GM18520 (cell line): Measurements from ENCODE around the gene FBN2.

Source experiments
- ATAC-seq: cut with Tn5 transposase; IDR thresholded peaks from one replicate; pipeline ENCODE4 v1.9.1; 2021; ENCODE audit not compliant: unreplicated experiment

The FBN2 gene

DNA sequence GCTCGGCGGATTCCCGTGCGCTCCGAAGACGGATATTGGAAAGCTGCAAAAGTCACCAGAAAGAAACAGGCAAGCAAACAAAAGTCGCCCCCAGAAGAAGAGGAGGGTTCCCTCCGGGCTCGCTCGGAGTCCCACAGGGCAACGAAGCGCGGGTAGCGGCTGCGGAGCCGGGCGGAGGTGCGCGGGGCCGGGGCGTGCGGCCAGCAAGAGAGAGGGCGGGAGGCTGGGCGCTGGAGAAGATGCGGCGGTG lies at the start of gene FBN2:
FBN2 (minus strand) TSS at position 246 of the 250 bp plus-strand sequence. CDS start 642 bp downstream, outside the sequence.
- no peak for ATAC-seq

- ATAC-seq, result no peak
Measured at GRCh38 chr5:128587275-128587674, 49.2 kb upstream of the FBN2 start.

DNA sequence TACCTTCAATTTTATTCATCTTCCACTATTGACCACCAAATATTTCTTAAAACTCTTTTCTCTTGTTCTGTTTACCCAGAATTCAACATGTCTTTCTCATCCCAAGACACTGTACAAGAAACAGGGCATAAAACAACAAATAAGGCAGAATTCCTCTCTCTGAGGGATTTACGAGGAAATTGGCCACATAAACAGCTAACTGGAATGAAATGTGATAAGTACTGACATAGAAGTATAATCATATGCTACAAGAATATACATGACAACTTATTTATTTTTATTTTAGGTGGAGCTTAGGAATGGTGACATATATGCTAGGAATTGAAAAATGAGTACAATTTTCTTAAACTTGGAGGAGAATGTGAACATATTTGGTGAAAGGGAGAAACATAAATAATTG lies 48.8 kb upstream of the FBN2 start:
- no peak for ATAC-seq

GRCh38 chr5:128579639-128580038 lies 41.6 kb upstream of the FBN2 start:
- no peak for ATAC-seq

- ATAC-seq, result no peak
Measured at GRCh38 chr5:128579093-128579492, 41.0 kb upstream of the FBN2 start.

DNA sequence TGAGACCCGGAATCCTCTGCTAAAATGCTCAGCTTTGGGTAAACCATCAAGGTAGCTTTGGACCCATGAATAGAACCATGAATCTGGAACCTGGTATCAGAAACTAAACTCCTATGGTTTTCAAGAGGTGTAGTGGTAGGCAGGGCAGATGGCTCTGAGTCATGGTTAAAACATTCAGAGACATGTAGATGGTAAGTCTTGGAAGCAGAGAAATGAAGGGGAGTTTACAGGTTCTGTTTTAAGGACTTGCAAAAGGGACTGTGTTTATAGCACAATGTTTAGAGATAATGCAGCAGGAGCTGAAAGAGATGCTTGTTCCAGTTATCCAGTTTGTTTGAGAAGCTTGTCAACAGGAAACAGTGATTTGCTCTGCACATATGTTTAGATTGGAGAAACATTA lies 36.0 kb upstream of the FBN2 start:
- ATAC-seq, result no peak

GRCh38 chr5:128572930-128573319 lies 34.9 kb upstream of the FBN2 start:
- ATAC-seq, result no peak

GRCh38 chr5:128572051-128572929 lies 34.2 kb upstream of the FBN2 start:
- no peak for ATAC-seq

DNA sequence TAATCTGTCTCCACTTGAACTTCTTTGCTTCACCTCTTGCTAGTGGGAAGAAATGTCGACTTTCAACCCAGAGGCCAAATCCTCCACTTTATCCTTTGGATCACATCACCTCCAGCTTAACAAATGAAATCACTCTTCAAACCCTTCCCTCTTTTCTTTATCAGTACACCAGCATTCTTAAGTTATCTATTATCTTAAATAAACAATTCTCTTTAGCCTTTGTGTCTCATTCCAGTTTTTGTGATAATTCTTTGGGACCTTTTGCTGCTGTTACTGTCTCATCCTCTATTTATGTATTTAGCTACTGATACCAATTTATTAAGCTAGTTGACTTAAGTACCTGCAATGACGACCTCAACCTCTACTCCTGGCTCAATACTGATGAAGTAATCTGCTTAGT lies 28.1 kb upstream of the FBN2 start:
- no peak for ATAC-seq

GRCh38 chr5:128559300-128560297 lies 21.6 kb upstream of the FBN2 start:
- no peak for ATAC-seq

- no peak for ATAC-seq
Measured at GRCh38 chr5:128553747-128554146, 15.7 kb upstream of the FBN2 start.

GRCh38 chr5:128551476-128551875 lies 13.4 kb upstream of the FBN2 start:
- ATAC-seq, result no peak

- ATAC-seq, result no peak
Measured at GRCh38 chr5:128549496-128549895, 11.5 kb upstream of the FBN2 start.

- ATAC-seq, result peak; percentile 50
Measured at GRCh38 chr5:128546658-128547281, 8.7 kb upstream of the FBN2 start.

GRCh38 chr5:128541385-128541784 lies 3.3 kb upstream of the FBN2 start:
- no peak for ATAC-seq

DNA sequence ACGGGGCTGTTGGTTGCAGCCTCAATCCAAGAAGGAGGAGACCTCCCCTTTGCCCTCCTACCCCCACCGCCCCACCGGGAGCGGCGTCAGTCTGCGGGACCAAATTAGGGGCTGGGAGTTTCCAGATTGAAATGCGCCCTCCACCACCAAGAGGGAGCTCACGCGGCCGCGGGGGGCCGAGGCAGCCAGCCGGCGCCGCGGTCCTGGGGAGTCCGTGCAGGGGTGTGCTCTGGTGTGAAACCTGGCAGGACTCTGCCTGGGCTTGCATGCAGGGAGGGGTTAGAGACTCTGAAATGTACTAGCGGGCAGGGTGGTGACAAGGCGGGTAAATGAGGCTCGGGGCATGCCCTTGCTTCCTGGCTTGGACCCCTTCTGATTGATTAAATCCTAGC lies 989 bp upstream of the FBN2 start:
- no peak for ATAC-seq

GRCh38 chr5:128538250-128539037 lies 399 bp upstream of the FBN2 start:
- no peak for ATAC-seq

DNA sequence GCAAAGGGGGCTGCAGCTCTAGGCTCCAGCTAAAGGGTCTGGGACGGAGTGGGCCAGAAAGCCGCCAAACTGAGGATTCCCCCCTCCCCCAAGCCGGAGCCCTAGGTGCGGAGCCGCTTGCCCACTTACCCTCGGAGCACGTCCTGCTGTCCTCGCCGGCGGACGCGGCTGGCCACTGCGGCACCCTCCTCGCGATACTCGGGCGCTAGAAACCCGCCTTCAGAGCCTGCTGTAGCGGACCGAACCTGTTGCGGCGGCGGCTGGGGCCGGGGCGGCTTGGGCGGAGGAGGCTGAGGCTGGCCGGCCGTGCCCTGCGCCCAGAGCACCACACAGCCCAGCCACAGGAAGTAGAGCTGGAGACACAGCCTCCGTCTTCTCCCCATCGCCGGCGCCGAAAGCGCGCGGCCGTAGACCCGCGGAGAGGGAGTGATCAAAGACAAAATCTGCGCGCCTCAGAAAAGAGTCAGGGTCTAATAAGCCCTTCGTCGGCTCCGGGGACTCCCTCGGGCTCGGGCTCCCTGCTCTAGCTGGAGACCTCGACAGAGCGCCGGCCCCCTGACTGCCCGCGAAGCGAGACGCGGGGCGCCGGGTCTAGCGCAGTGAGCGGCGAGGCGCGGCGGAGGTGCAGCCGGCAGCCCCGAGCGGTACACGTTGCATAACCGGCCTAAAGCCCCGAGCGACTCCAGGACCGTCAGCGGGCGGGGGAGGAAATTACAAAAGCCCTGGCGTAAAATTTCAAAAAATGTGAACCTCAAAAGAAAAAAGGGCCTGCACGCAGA lies 635 bp downstream of the FBN2 start:
- ATAC-seq, result no peak

- ATAC-seq, result no peak
Measured at GRCh38 chr5:128536254-128537220, 1.5 kb downstream of the FBN2 start.
